ENCODE results near the gene BANK1. TPM values are rescaled to one million over a fixed set of nuclear protein-coding genes. Genes with fewer than 3 reads are reported as not detected.

BANK1 gene
- total RNA-seq, 2 donors from 2014 or later, result 0.53 to 0.57 TPM

GRCh38 chr4:102094481-102094880 is 304.0 kb downstream of the BANK1 start:
- Mint-ChIP-seq H3K9me3 (no peaks in the 10 kb centered on the region), H3K27ac (no peak overlapping the region), H3K36me3 (ENCODE audit: low read depth) (no peaks in the 10 kb centered on the region), H3K27me3 (ENCODE audit: insufficient read depth) (no peaks in the 10 kb centered on the region), H3K4me3 (no peak overlapping the region), H3K4me1 (no peaks in the 10 kb centered on the region)
- DNase-seq, result no peak
- Histone ChIP-seq H3K27ac (ENCODE audit: low read depth, low read length) (no peak overlapping the region), H3K9ac (ENCODE audit: extremely low read depth, low read length, poor library complexity, severe bottlenecking) (no peak overlapping the region), H3K4me1 (ENCODE audit: control insufficient read depth, insufficient read depth, low read length) (no peaks in the 10 kb centered on the region), H3K4me3 (ENCODE audit: low read length) (no peak overlapping the region), H3K9me3 (ENCODE audit: control insufficient read depth, low read length) (peaks cover 2% of the 10 kb centered on the region), H3K36me3 (ENCODE audit: control insufficient read depth, insufficient read depth, low read length) (no peaks in the 10 kb centered on the region), H3K27me3 (ENCODE audit: control insufficient read depth, insufficient read depth, low read length, poor library complexity, severe bottlenecking) (no peaks in the 10 kb centered on the region)
- 72 to 78% methylated on average over 1 of the region's 1 CpG for WGBS, 2 experiments (ENCODE audit: insufficient coverage in 1 of 2, insufficient read length in 1 of 2)
- TF ChIP-seq CTCF (conservative IDR thresholded peaks at IDR 0.05), result no peak

GRCh38 chr4:102103368-102103767 is 312.8 kb downstream of the BANK1 start:
- Mint-ChIP-seq H3K4me1 (peaks cover 1% of the 10 kb centered on the region), H3K27ac (no peak overlapping the region), H3K36me3 (ENCODE audit: low read depth) (no peaks in the 10 kb centered on the region), H3K27me3 (ENCODE audit: insufficient read depth) (no peaks in the 10 kb centered on the region), H3K9me3 (peaks cover 32% of the 10 kb centered on the region), H3K4me3 (no peak overlapping the region)
- no peak for DNase-seq
- Histone ChIP-seq H3K4me1 (ENCODE audit: control insufficient read depth, insufficient read depth, low read length) (no peaks in the 10 kb centered on the region), H3K9me3 (ENCODE audit: control insufficient read depth, low read length) (peaks cover 35% of the 10 kb centered on the region), H3K36me3 (ENCODE audit: control insufficient read depth, insufficient read depth, low read length) (no peaks in the 10 kb centered on the region), H3K4me3 (ENCODE audit: low read length) (no peak overlapping the region), H3K27ac (ENCODE audit: low read depth, low read length) (no peak overlapping the region), H3K9ac (ENCODE audit: extremely low read depth, low read length, poor library complexity, severe bottlenecking) (no peak overlapping the region), H3K27me3 (ENCODE audit: control insufficient read depth, insufficient read depth, low read length, poor library complexity, severe bottlenecking) (no peaks in the 10 kb centered on the region)
- WGBS, 2 experiments (ENCODE audit: insufficient coverage in 1 of 2, insufficient read length in 1 of 2), result 83 to 88% methylated on average over 2 to 3 of the region's 3 CpGs
- TF ChIP-seq CTCF (conservative IDR thresholded peaks at IDR 0.05), result no peak

GRCh38 chr4:102104278-102104677 is 313.7 kb downstream of the BANK1 start:
- Histone ChIP-seq H3K9ac (ENCODE audit: extremely low read depth, low read length, poor library complexity, severe bottlenecking) (no peak overlapping the region), H3K4me3 (ENCODE audit: low read length) (no peak overlapping the region), H3K27ac (ENCODE audit: low read depth, low read length) (no peak overlapping the region), H3K9me3 (ENCODE audit: control insufficient read depth, low read length) (peaks cover 37% of the 10 kb centered on the region), H3K27me3 (ENCODE audit: control insufficient read depth, insufficient read depth, low read length, poor library complexity, severe bottlenecking) (no peaks in the 10 kb centered on the region), H3K4me1 (ENCODE audit: control insufficient read depth, insufficient read depth, low read length) (no peaks in the 10 kb centered on the region), H3K36me3 (ENCODE audit: control insufficient read depth, insufficient read depth, low read length) (no peaks in the 10 kb centered on the region)
- H3K27ac Mint-ChIP-seq, result no peak overlapping the region
- TF ChIP-seq CTCF (conservative IDR thresholded peaks at IDR 0.05), result no peak
- peaks cover 32% of the 10 kb centered on the region for H3K9me3 Mint-ChIP-seq
- no peaks in the 10 kb centered on the region for H3K27me3 Mint-ChIP-seq (ENCODE audit: insufficient read depth)
- no peak overlapping the region for H3K4me3 Mint-ChIP-seq
- no peaks in the 10 kb centered on the region for H3K36me3 Mint-ChIP-seq (ENCODE audit: low read depth)
- no peak for DNase-seq
- H3K4me1 Mint-ChIP-seq, result peaks cover 1% of the 10 kb centered on the region

Data from endodermal cell (in vitro differentiated cells).